AG09319 (cell line): ENCODE measurements around the gene IGLL5.
A peak's percentile ranks its signal among the peaks of the same experiment; 100 is the strongest.

Source experiments
- DNase-seq: peaks from one replicate; pipeline ENCODE4 v3.0.0-alpha.2; 2010; ENCODE audit warnings: low read depth; ENCODE audit errors: extremely low read depth
- TF ChIP-seq, protein P1 (sequence below): IDR thresholded peaks from 2 replicates; pipeline ENCODE4 v1.5.1; 2011; ENCODE audit warnings: low read depth, mild to moderate bottlenecking, inconsistent platforms, low read length, moderate library complexity

IGLL5 gene

GRCh38 chr22:22855085-22855484 lies 32.5 kb upstream of the IGLL5 start:
- TF ChIP-seq, protein P1, sequence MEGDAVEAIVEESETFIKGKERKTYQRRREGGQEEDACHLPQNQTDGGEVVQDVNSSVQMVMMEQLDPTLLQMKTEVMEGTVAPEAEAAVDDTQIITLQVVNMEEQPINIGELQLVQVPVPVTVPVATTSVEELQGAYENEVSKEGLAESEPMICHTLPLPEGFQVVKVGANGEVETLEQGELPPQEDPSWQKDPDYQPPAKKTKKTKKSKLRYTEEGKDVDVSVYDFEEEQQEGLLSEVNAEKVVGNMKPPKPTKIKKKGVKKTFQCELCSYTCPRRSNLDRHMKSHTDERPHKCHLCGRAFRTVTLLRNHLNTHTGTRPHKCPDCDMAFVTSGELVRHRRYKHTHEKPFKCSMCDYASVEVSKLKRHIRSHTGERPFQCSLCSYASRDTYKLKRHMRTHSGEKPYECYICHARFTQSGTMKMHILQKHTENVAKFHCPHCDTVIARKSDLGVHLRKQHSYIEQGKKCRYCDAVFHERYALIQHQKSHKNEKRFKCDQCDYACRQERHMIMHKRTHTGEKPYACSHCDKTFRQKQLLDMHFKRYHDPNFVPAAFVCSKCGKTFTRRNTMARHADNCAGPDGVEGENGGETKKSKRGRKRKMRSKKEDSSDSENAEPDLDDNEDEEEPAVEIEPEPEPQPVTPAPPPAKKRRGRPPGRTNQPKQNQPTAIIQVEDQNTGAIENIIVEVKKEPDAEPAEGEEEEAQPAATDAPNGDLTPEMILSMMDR = no peak
- no peak for DNase-seq

DNA sequence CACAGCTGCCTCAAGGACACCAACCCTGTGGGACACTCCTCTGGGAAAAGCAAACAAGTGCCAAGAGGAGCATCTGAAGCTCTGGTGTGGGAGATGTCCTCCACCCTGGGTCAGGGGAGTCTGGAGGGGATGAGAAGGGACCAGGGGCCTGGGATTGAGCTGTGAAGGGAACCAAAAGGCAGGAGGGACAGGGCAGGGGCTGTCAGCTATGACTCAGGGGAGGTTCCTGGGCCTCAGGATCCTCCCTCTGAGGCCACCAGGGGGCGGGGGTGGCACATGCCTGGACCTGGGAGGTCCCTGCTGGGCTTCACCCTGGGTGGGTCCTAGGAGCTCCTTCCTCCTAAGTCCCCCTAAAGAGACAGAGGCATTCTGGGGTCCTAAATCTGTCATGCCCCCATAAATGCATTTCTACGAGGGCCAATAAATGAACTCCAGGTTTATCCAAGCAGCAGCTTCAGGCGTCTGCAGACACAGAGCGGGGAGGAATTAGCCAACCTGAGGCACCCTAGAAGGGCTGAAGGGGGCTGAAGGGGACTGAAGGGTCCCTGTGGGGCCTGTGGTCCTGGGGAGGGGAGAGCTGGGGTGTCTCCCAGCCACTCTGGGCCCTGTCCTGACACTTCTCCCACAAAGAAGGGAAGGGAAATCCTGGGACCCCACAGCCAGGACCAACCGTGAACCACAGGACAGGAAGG lies 31.9 kb upstream of the IGLL5 start:
- no peak for DNase-seq

GRCh38 chr22:22856364-22856763 lies 31.3 kb upstream of the IGLL5 start:
- TF ChIP-seq, protein P1 = no peak
- no peak for DNase-seq

More for the DNA sequence above, 31.9 kb upstream of the IGLL5 start:
- TF ChIP-seq, protein P1 = peak; percentile 33

DNA sequence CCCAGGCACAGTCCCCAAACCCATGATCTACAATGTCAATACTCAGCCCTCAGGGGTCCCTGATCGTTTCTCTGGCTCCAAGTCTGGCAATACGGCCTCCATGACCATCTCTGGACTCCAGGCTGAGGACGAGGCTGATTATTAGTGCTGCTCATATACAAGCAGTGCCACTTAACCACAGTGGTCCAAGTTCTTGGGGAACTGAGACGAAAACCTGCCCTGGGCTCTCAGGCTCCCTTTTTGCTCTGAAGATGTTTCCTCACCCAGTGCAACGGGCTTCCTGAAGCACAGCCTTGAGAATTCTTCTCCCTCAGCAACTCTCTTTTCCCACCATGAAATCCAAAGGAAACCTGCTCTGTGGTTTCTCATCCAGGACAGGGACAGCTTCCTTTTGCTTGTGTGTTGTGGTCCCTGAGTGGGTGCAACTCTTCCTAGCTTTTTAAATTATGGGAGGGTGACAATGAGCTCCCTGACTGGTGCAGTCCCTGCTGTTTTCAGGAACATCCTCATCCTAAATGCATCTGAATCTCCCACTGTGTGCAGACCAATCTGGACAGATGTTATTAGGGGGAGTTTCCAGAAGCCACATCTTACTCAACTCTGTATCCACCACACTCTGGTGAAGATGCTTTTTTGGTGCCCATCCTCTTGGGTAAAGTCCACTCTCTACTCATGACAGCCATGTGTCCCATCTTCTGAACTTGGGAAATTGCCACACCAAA lies 30.6 kb upstream of the IGLL5 start:
- TF ChIP-seq, protein P1 = no peak
- DNase-seq = no peak

DNA sequence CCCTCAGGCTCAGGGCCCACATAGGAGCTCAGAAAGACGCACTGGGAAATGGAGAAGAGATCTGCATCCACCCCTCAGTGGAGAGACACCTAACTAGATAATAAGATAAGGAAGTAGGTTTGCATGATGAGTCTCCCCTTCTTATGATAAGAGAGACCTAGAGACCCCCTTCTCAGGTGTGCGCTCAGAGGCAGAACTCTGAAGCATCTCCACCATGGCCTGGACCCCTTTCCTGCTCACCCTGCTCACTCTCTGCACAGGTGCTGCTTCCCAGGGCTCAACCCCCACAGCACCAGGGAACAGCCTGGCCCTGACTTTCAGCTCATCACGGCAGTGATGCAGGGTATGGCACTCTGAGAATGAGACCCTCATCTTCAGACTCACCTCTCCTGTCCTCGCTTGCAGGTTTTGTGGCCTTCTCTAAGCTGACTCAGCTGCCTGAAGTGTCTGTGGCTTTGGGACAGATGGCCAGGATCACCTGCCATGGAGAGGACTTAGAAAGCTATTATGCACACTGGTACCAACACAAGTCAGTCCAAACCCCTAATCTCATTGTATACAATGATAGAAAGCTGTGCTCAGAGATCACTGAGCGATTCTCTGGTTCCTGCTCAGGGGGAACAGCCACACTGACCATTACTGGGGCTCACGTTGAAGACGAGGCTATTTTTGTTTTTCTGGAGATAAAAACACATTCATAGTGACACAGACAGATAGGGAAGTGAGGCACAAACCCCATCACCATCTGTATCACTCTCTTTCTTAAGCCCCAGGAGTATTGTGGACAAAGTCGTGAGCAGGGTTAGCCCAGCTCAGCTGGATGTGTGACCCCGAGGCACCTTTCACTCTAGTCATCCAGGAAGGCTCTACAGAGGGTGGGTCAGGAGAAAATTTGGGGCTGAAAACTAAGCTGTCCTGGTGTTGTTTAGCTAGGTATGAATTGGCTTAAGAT lies 29.7 kb upstream of the IGLL5 start:
- TF ChIP-seq, protein P1 = no peak
- no peak for DNase-seq

- TF ChIP-seq, protein P1 = no peak
- DNase-seq = no peak
These were observed 29.1 kb upstream of the IGLL5 start for GRCh38 chr22:22858559-22858937.
